GM20000 (cell line): ENCODE data around the gene CDK17.

Experiments used
- DNase-seq: peaks from one replicate; pipeline ENCODE4 v3.0.0; 2012; ENCODE audit warnings: low spot score
- CTCF ChIP-seq: IDR thresholded peaks from 2 replicates; pipeline ENCODE4 v1.5.1; 2012; ENCODE audit warnings: mild to moderate bottlenecking, control low read depth; ENCODE audit errors: extremely low read depth, missing control alignments

CDK17 gene

GRCh38 chr12:96260231-96260630 is 140.0 kb downstream of the CDK17 start:
- no peak for TF ChIP-seq CTCF
- DNase-seq = no peak

- DNase-seq = no peak
- TF ChIP-seq CTCF = no peak
Measured at GRCh38 chr12:96258104-96258961, 141.9 kb downstream of the CDK17 start.

- no peak for TF ChIP-seq CTCF
- no peak for DNase-seq
Measured at GRCh38 chr12:96257550-96258103, 142.6 kb downstream of the CDK17 start.

- no peak for TF ChIP-seq CTCF
- no peak for DNase-seq
Measured at GRCh38 chr12:96256672-96257361, 143.4 kb downstream of the CDK17 start.

- DNase-seq = no peak
- TF ChIP-seq CTCF = no peak
Measured at GRCh38 chr12:96255077-96255476, 145.2 kb downstream of the CDK17 start.

- no peak for DNase-seq
- no peak for TF ChIP-seq CTCF
Measured at GRCh38 chr12:96250119-96250685, 150.0 kb downstream of the CDK17 start.
